Measurements from ENCODE around the gene LRRC32. TPM values are rescaled to one million over a fixed set of nuclear protein-coding genes. Genes with fewer than 3 reads are reported as not detected.
A peak's percentile ranks its signal among the peaks of the same experiment; 100 is the strongest.

Gene LRRC32
- total RNA-seq, 2 donors from 2014 or later = 4.5 to 5.6 TPM

DNA sequence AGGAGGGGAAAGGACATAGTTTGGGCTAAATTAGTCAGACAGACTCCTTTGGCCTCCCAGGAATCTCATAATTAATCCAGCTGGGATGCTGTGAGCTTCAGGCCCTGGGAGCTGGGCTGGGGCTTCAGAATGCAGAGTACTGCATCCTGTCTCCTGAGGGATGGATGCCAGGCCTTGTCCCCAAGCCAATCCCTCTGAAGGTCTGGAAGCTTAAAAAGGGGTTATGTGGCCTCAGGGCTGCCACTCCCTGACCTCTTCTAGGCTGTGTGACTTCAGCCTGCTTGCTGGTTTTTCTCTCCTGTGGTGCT is 6.9 kb upstream of the LRRC32 start:
- no peaks in the 10 kb centered on the region for H3K9me3 Mint-ChIP-seq
- H3K4me1 Mint-ChIP-seq = peaks cover 13% of the 10 kb centered on the region
- peaks cover 4% of the 10 kb centered on the region for H3K27me3 Mint-ChIP-seq
- H3K27ac Mint-ChIP-seq = no peak overlapping the region
- H3K36me3 Mint-ChIP-seq (ENCODE audit: low read depth) = no peaks in the 10 kb centered on the region
- ATAC-seq (replicated peaks) = no peak
- no peak overlapping the region for H3K4me3 Mint-ChIP-seq

DNA sequence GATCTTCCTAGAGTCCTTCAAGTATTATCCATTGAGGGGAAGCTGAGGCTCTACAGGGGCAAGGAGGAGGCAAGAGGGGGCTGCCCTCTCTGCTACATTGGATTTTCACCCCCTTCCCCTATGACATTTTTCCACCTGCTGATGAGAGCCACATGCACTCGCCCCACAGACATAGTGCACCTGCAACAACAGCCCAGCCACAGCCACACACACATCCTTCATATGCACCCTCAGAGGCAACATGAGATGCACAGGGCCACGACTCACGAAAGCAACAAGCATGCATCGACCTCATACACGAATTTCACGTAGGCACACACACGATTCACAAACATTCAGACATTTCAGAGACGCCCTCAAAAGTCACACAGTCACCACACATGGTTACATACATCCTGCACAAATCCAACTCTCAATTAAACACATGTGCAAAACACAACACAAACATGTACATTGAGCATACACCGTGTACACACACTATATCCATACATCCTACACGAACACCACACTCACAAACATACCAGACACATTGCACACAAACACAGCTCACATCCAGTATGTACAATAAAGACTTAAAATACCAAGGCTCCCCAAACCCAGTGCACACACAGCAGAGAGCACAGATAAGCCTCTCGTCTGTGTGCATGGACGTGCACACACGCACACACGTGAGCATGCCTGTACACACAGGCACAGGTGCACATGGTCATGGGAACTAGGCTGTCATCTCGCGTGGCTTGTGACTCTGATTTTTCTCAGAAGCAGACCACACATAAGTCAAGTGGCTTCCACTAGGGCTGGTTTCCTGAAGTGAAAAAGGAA is 6.3 kb upstream of the LRRC32 start:
- no peaks in the 10 kb centered on the region for H3K9me3 Mint-ChIP-seq
- H3K27ac Mint-ChIP-seq = no peak overlapping the region
- H3K4me3 Mint-ChIP-seq = no peak overlapping the region
- ATAC-seq (replicated peaks) = no peak
- H3K27me3 Mint-ChIP-seq = peaks cover 4% of the 10 kb centered on the region
- H3K36me3 Mint-ChIP-seq (ENCODE audit: low read depth) = no peaks in the 10 kb centered on the region
- H3K4me1 Mint-ChIP-seq = peaks cover 13% of the 10 kb centered on the region

DNA sequence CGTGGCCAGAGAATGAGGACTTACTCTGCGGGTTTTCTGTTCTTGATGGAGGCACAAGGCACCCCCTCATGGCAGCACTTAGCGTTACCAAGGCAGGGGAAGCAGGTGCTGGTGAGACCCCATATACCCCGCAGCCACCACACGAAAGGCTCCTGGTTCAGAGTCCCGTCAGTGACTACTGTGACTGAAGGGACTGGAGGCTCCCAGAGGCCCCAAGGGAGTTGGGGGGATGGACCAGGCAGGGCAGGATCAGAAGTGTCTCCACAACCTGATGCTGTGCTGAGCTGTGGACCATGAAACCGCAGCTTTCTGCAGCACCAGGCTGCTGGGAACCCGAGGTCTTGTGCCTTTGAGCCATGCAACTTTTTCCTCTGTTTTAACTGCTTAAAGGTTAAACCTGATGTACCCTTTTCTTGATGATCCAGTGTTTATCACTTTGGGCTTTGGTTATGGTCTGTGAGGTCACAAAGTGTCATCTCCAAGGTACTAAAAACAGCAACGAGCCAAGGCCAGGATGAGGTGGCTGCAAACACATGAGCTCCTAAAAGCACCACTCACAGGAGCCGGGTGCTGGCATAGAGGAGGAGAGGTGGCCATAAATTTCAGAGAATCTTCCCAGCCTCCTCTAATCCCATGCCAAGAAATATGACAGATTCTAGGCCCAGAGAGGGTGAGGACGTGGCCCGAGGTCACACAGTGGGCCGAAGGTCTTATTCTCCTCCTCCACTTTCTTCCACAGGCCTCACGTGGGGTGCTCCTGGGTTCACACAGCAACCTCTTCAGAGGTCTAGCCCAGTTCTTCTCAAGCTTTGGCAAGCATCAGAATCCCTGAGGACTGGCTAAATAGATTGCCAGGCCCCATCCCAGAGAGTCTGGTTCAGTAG is 4.2 kb upstream of the LRRC32 start:
- no peak overlapping the region for H3K27ac Mint-ChIP-seq
- H3K27me3 Mint-ChIP-seq = peaks cover 2% of the 10 kb centered on the region
- peaks cover 19% of the 10 kb centered on the region for H3K4me1 Mint-ChIP-seq
- no peaks in the 10 kb centered on the region for H3K9me3 Mint-ChIP-seq
- H3K4me3 Mint-ChIP-seq = no peak overlapping the region
- H3K36me3 Mint-ChIP-seq (ENCODE audit: low read depth) = no peaks in the 10 kb centered on the region
- peak; percentile 25 for ATAC-seq (replicated peaks)

DNA sequence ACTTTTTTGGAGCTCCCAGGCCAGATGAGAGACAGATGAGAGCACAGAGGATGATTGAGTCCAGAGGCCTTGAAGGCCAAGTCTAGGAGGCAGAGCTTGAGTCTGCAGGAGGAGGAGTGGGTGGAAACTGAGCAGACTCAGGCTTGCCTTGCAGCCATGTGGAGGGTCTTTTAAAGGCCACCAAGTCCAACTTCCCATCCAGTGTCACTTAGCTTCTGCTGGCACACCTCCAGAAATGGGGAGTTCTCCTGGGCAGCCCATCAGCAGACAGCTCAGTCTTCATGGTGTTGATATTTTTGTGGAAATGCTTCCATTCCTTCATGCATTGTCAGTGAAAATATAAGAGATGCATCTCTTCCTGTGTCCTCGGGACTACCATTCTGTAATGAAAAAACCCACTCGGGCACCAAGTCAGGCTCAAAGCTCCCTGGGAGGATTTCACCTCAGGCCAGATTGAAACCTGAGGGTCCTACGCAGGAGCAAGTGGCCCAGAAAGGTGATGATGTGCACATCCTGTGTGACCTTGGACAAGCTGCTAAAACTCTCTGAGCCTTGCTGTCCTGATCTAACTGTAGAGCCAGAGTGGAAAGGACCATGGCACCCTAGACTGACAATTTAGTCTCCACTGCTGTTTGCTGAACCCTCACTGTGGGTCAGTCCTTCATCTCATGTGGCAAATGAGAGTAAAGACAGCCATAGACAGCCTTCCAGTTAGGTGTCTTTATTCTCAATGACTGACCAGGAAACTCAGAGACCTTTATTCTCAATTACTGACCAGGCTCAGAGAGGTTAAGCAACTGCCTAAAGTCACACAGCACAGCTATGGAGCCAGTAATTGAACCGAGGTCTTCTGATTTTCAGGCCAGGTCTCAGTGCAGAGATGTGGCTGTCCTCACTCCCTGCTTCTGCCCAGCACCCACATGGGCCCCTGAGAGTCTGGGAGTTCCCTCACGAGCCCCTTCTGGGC is 2.9 kb upstream of the LRRC32 start:
- peaks cover 5% of the 10 kb centered on the region for H3K27me3 Mint-ChIP-seq
- no peak for ATAC-seq (replicated peaks)
- peaks cover 2% of the 10 kb centered on the region for H3K36me3 Mint-ChIP-seq (ENCODE audit: low read depth)
- no peaks in the 10 kb centered on the region for H3K9me3 Mint-ChIP-seq
- H3K27ac Mint-ChIP-seq = peak overlapping the region; percentile 37
- H3K4me1 Mint-ChIP-seq = peaks cover 18% of the 10 kb centered on the region
- H3K4me3 Mint-ChIP-seq = peak overlapping the region; percentile 55

DNA sequence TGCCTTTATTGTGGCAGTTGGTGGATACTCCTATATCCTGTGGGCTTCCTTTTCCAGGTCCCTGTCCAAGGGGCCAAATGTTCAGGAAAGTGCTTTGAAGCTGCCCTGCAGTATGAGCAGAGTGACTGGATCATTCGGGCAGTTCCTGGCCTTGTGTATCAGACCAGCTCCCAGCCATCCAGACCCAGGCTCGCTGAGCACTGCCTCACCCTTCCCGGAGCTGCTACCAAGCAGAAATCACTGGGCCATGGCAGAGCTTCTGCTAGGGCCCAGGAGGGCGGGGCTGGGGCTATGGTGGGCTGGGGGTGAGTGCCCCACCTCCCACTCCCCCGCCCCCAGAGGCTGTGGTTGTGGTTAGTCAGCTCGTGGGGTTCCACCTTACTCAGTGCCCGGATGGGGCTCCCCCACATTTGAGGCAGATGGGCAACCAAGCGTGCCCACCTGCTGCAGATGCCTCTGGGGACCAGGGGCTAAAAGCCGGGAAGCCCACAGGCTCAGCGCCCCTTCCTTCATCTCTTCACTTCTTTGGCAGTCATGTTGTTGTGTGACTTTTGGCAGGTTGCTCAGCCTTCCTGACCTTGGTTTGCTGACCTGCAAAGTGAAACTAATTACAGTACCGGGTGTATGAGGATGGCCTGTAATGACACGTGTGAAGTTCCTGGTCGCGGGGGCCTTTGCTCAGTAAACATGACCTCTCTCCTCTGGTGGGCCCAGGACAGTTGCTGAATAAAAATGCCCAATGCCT is 2.1 kb upstream of the LRRC32 start:
- Mint-ChIP-seq H3K9me3 (no peaks in the 10 kb centered on the region), H3K27ac (peak overlapping the region; percentile 37), H3K36me3 (ENCODE audit: low read depth) (peaks cover 5% of the 10 kb centered on the region), H3K27me3 (peaks cover 10% of the 10 kb centered on the region), H3K4me3 (peak overlapping the region; percentile 55), H3K4me1 (peaks cover 11% of the 10 kb centered on the region)
- peak; percentile 67 for ATAC-seq (replicated peaks)

DNA sequence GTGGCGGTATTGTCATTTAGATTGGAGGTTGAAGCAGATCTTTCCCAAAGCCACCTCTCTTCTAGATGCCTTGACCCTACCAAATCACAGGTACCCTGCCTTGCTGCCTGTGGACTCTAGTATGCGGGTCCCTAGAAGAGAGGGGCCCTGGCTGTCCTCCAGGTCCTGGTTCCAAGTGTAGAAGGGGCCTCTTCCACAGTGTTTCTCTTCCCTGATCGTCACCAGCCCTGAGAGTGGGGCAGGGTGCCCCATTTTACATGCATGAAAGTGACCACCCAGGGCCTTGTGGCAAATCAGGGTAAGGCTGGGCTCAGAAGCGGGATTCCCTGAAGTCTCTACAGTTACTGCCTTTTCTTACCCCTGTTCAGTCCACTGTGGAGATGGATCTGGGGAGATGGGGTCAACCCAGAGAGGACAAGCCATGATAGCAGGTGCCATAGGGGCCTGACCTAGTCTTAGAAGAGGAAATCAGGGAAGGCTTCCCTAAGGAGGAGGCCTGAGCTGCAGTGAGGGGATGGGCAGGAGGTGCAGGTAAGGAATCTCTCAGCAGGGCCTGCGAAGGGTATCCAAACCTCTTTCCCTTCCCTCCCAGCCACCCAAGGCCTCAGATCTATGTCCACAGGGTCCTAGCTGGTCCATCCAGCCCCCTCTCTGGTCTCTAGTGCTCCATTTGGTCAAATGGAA is 1.2 kb upstream of the LRRC32 start:
- Mint-ChIP-seq H3K27ac (no peak overlapping the region), H3K9me3 (no peaks in the 10 kb centered on the region), H3K27me3 (peaks cover 10% of the 10 kb centered on the region), H3K4me3 (peak overlapping the region; percentile 55), H3K36me3 (ENCODE audit: low read depth) (peaks cover 5% of the 10 kb centered on the region), H3K4me1 (peaks cover 11% of the 10 kb centered on the region)
- no peak for ATAC-seq (replicated peaks)

DNA sequence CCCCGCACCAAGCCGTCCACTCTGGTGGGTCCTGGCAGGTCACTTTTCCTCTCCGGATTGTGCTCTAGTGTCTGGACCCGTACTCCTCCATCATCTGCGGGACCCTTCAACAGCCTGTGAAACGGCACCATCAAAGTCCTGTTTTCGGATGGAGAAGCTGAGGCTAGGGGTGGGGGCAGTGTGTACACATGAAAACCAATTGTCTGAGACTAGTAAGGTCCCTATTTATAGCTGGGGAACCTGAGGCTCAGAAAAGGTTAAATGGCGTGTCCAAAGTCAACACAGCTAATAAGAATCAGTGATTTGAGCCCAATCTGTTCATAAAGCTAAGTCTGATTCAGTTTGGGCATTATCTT is 668 bp upstream of the LRRC32 start:
- peaks cover 11% of the 10 kb centered on the region for H3K4me1 Mint-ChIP-seq
- peaks cover 5% of the 10 kb centered on the region for H3K36me3 Mint-ChIP-seq (ENCODE audit: low read depth)
- H3K27ac Mint-ChIP-seq = no peak overlapping the region
- peak overlapping the region; percentile 55 for H3K4me3 Mint-ChIP-seq
- H3K27me3 Mint-ChIP-seq = peaks cover 10% of the 10 kb centered on the region
- H3K9me3 Mint-ChIP-seq = no peaks in the 10 kb centered on the region
- no peak for ATAC-seq (replicated peaks)

DNA sequence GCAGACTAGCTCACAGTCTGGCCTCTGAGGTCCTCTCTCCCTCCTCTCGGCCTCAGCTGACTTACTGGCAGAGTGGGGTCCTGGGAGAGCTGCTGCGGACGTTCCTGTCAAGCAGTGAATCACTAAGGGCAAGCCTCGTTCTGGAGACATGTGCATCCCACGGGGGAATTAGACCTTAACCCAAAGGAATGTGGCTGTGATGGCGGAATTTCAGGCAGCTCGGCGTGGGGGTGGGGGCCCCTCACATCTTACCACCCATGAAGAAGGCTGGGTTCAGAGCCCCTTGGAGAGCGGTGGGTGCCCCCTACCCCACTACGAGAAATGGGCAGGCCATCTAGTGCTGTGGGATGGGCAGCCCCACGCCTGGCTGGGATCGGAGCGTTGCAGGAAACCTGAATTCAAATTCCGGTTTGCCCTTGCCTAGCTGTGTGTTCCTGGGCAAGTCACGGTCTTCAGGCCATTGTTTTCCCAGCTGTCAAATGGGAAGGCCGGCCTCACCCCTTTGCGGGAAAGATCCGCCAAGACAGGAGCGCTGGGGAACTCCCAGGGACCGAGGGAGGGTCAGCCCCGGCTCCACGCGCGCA is 554 bp downstream of the LRRC32 start:
- ATAC-seq (replicated peaks) = no peak
- Mint-ChIP-seq H3K4me1 (peaks cover 14% of the 10 kb centered on the region), H3K27me3 (peaks cover 10% of the 10 kb centered on the region), H3K9me3 (no peaks in the 10 kb centered on the region), H3K27ac (no peak overlapping the region), H3K36me3 (ENCODE audit: low read depth) (peaks cover 5% of the 10 kb centered on the region), H3K4me3 (peak overlapping the region; percentile 70)

DNA sequence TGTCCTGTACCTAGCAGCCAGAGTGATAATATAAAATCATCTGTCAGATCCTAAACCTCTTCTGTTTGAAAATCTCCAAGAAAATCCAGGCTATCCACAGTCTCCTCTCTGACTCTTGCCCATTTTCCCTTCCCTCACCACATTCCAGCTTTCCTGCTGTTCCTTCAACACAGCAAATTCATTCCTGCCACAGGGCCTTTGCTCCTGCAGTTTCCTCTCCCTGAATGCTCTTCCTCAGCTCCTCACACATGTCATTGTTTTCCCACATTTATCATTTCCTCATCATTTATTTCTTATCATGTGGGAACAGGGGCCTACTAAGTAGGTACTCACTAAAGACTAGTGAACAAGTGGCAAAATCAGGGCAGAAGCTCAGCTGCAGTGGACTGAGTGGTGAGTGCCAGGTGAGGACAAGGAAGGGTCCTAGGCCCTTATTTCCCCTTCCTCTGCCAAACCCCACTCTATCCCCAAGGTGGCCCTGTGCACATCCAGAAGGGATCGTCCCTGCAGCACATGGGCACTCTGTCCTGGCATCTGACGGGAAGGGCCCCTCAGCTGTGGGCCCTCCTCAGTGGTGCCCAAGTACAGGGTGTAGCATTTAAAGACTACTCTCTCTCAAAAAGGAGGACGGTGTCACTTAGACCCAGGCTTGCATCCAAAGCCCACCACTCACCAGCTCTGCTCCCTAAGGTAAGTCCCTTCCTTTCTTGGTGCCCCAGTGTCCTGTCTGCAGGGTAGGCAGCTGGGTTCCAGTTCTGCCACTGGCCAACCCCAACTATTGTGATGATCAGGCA is 2.0 kb downstream of the LRRC32 start:
- H3K9me3 Mint-ChIP-seq = no peaks in the 10 kb centered on the region
- peaks cover 10% of the 10 kb centered on the region for H3K27me3 Mint-ChIP-seq
- H3K4me3 Mint-ChIP-seq = peak overlapping the region; percentile 70
- peaks cover 5% of the 10 kb centered on the region for H3K36me3 Mint-ChIP-seq (ENCODE audit: low read depth)
- no peak for ATAC-seq (replicated peaks)
- peak overlapping the region; percentile 16 for H3K27ac Mint-ChIP-seq
- H3K4me1 Mint-ChIP-seq = peaks cover 21% of the 10 kb centered on the region

DNA sequence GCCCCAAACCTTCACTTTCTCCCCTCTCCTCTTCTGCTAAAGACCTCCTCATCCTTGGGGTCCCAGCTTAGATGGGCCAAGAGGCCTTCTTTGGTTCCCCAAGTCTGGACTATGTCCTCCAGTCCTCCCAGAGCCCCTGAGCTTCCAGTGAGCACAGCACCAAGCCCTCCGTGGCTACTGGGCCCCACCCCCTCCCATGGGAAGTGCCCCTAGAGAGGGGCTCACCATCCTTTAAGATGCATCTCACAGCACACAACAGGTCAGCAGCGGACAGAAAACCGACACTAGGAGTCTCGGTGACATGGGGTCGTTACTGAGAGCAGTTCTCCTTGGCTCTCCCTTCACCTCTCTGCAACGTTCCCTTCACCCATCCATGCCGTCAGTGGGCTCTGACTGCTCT is 2.7 kb downstream of the LRRC32 start:
- peak overlapping the region; percentile 16 for H3K27ac Mint-ChIP-seq
- H3K4me3 Mint-ChIP-seq = peak overlapping the region; percentile 70
- H3K27me3 Mint-ChIP-seq = peaks cover 10% of the 10 kb centered on the region
- peaks cover 17% of the 10 kb centered on the region for H3K4me1 Mint-ChIP-seq
- no peaks in the 10 kb centered on the region for H3K9me3 Mint-ChIP-seq
- no peak for ATAC-seq (replicated peaks)
- peaks cover 5% of the 10 kb centered on the region for H3K36me3 Mint-ChIP-seq (ENCODE audit: low read depth)

DNA sequence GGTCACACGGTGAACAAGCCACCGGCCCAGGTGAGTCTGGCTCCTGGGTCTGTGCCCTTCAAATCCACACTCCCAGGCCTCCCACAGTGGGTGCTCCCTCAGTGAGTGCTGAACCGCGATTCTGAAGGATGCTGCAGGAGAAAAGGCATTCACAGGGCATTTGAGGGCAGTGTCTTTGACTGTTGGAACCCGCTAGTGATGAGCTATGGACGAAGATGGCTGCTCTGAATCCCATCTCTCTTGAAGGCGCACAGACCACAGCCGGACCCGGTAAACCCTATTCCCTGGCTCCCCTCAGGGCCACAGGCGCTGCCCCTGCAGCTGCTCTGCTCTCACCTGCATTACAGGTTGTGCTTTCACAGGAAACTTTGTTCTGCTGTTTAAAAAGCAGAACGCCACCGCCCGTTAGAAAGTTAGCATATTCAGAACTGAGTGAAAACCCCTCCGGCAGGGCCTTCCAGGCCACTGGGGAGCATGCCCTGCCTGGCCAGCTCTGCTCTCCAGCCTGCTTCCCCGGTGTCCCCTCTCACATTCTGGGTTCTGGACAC is 3.2 kb downstream of the LRRC32 start:
- peak overlapping the region; percentile 70 for H3K4me3 Mint-ChIP-seq
- no peak overlapping the region for H3K27ac Mint-ChIP-seq

DNA sequence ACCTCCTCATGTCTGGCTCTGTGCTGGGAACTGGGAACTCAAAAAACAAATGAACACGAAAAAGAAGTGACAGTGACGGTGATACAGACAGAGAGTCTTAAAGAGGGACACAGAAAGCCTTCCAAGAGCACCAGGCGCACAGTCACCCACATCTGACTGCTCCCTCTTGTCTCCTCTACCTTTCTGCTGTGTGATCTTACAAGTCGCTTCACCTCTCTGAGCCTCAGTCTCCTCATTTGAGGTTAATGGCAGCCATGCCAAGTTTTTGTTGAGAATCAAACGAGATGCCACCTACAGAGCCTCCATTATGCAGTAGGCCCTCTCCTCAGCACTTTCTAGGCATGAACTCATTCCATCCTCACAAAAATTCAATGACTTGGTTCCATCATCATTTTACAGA is 3.7 kb downstream of the LRRC32 start:
- H3K4me1 Mint-ChIP-seq = peaks cover 16% of the 10 kb centered on the region
- peak overlapping the region; percentile 23 for H3K27ac Mint-ChIP-seq
- H3K4me3 Mint-ChIP-seq = peak overlapping the region; percentile 2
- no peaks in the 10 kb centered on the region for H3K9me3 Mint-ChIP-seq
- ATAC-seq (replicated peaks) = no peak
- H3K36me3 Mint-ChIP-seq (ENCODE audit: low read depth) = peaks cover 5% of the 10 kb centered on the region
- peaks cover 10% of the 10 kb centered on the region for H3K27me3 Mint-ChIP-seq

More for the DNA sequence above, 3.2 kb downstream of the LRRC32 start:
- peaks cover 16% of the 10 kb centered on the region for H3K4me1 Mint-ChIP-seq
- peaks cover 5% of the 10 kb centered on the region for H3K36me3 Mint-ChIP-seq (ENCODE audit: low read depth)
- peaks cover 10% of the 10 kb centered on the region for H3K27me3 Mint-ChIP-seq
- H3K9me3 Mint-ChIP-seq = no peaks in the 10 kb centered on the region
- ATAC-seq (replicated peaks) = no peak
